GM12874 (cell line): ENCODE results near the gene CDK11A.
"Not testable (repeated sequence)": the region's sequence is repeated elsewhere in the genome, so short reads cannot be mapped to it uniquely, and the experiment has no call there.

ENCODE experiments used
- CTCF ChIP-seq: IDR thresholded peaks from 2 replicates; pipeline ENCODE4 v1.5.1; 2011; ENCODE audit warnings: low read depth, mild to moderate bottlenecking, control low read depth, low read length, moderate library complexity; ENCODE audit not compliant: insufficient read depth

The CDK11A gene

GRCh38 chr1:1752190-1752589 lies 28.0 kb upstream of the CDK11A start:
- no peak for TF ChIP-seq CTCF

GRCh38 chr1:1748686-1749321 lies 24.6 kb upstream of the CDK11A start:
- TF ChIP-seq CTCF: no peak

GRCh38 chr1:1732381-1732780 lies 8.2 kb upstream of the CDK11A start:
- no peak for TF ChIP-seq CTCF

GRCh38 chr1:1730870-1731269 lies 6.7 kb upstream of the CDK11A start:
- TF ChIP-seq CTCF: no peak

DNA sequence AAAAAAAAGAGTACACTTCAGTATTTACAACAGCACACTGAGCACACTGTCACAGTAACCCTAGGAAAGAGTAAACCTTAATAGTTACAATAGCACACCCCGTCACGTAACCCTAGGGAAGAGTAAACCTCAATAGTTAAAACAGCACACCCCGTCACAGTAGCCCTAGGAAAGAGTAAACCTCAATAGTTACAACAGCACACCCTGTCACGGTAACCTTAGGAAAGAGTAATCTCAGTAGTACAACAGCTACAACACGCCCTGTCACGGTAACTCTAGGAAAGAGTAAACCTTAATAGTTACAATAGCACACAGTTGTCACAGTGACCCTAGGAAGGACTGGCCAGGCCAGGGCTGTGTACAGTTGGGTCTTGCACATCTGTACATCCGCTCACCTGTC lies 3.0 kb downstream of the CDK11A start:
- TF ChIP-seq CTCF: no peak

- TF ChIP-seq CTCF: no peak
Observed at GRCh38 chr1:1703796-1704195, 20.4 kb downstream of the CDK11A start.

- not testable (repeated sequence) for TF ChIP-seq CTCF
Observed at GRCh38 chr1:1692714-1693647, 31.2 kb downstream of the CDK11A start, which contains the start of gene SLC35E2B. TSS of gene SLC35E2B (minus strand) at chr1:1692795. CDS start at chr1:1676699, 16,096 bp downstream.
